Immature natural killer cell (primary cell): Measurements from ENCODE around the gene FXYD7. TPM values are rescaled to one million over a fixed set of nuclear protein-coding genes. Genes with fewer than 3 reads are reported as not detected.
A peak's percentile ranks its signal among the peaks of the same experiment; 100 is the strongest.

Experiments used
- DNase-seq, 3 donors: peaks; one replicate each; pipeline ENCODE4 v3.0.0; 2022; ENCODE audit warnings: mixed read lengths in 1 of 3
- H3K27ac Mint-ChIP-seq, 6 donors: one replicate each; pipeline ENCODE4 v1.8.0; 2020; ENCODE audit warnings: mixed read lengths in 6 of 6, mild to moderate bottlenecking in 5 of 6, inconsistent platforms in 4 of 6, moderate library complexity in 3 of 6
- H3K27me3 Mint-ChIP-seq, 3 donors: one replicate each; pipeline ENCODE4 v1.8.0; 2020 to 2021; ENCODE audit warnings: low read depth in 3 of 3, mild to moderate bottlenecking in 3 of 3, mixed read lengths in 3 of 3, moderate library complexity in 3 of 3, inconsistent platforms in 1 of 3
- H3K36me3 Mint-ChIP-seq, 3 donors: one replicate each; pipeline ENCODE4 v1.8.0; 2020; ENCODE audit warnings: mixed read lengths in 3 of 3, inconsistent platforms in 2 of 3, mild to moderate bottlenecking in 2 of 3
- H3K4me1 Mint-ChIP-seq, 2 donors: one replicate each; pipeline ENCODE4 v1.8.0; 2020; ENCODE audit warnings: inconsistent platforms in 2 of 2, mild to moderate bottlenecking in 2 of 2, mixed read lengths in 2 of 2, moderate library complexity in 1 of 2
- H3K4me3 Mint-ChIP-seq, 5 donors: one replicate each; pipeline ENCODE4 v1.8.0; 2020; ENCODE audit warnings: mild to moderate bottlenecking in 5 of 5, mixed read lengths in 5 of 5, inconsistent platforms in 3 of 5, moderate library complexity in 3 of 5
- H3K9me3 Mint-ChIP-seq, 6 donors: one replicate each; pipeline ENCODE4 v1.8.0; 2020; ENCODE audit warnings: mild to moderate bottlenecking in 6 of 6, mixed read lengths in 6 of 6, inconsistent platforms in 4 of 6, moderate library complexity in 3 of 6
- polyA plus RNA-seq, 3 donors: library from polyadenylated mRNA; unstranded; fragments of 300-500 nt; fragmentation: Illumina TruSeq; gene quantifications; one replicate each; pipeline ENCODE4 v1.2.3, GENCODE V29; 2021

The FXYD7 gene
- polyA plus RNA-seq, 3 donors from 2014 or later: 2.1 to 4.1 (median 2.5) TPM

DNA sequence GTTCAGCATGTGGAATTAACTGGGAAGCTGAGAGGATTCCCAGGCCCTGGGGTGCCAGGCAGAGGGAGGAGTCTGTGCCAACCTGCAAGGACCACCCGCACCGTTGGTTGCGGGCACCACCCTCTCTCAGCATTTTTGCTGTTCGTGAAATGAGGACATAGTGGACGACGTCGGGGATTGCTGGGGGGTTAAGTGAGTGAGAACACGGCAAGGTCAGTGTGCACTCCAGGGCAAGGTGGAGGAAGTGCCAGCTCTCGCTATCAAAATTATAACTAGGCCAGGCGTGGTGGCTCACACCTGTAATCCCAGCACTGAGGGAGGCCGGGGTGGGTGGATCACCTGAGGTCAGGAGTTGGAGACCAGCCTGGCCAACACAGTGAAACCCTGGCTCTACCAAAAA, 25.3 kb upstream of the FXYD7 start:
- Mint-ChIP-seq H3K27ac (no peak overlapping the region), H3K27me3 (peaks cover 2 to 11% (median 4%) of the 10 kb centered on the region in 3 donors), H3K4me1 (peaks cover 4 to 6% of the 10 kb centered on the region in 2 donors), H3K36me3 (no peaks in the 10 kb centered on the region), H3K9me3 (no peaks in the 10 kb centered on the region), H3K4me3 (no peak overlapping the region)
- DNase-seq: no peak

DNA sequence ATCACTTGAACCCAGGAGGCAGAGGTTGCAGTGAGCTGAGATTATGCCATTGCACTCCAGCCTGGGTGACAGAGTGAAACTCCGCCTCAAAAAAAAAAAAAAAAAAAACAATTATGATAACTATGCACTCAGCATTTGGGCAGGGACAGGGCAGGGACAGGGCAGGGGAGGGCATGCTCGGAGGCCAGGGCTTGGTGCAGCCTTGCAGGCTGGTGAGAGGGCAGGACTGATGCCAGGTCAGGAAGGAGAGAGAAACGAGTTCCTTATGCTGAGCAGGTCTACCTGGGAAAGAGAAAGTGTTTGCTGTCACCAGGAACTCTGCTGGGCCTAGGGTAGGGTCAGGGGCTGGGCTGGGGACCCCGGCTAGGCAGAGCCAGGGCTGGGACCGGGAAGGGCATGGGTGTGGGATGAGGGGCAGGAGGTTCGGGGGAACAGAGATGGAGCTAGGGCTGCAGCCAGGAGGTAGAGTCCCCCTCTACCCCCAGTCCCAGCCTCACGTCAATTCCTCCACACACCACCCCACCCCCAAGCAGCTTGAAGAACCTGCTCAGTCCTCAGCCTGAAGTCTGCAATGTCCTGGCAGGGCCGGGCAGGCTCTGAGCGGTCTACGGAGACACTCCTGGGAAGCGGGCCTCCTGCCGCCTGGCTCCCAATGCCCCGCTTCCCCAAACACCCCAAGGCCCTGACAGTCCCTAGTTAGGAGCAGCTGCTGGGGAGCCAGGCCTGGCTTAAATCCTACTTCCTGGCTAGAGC, 24.6 kb upstream of the FXYD7 start:
- Mint-ChIP-seq H3K27me3 (peaks cover 2 to 8% (median 4%) of the 10 kb centered on the region in 3 donors), H3K27ac (no peak overlapping the region), H3K4me1 (peaks cover 4 to 6% of the 10 kb centered on the region in 2 donors), H3K36me3 (no peaks in the 10 kb centered on the region), H3K4me3 (no peak overlapping the region), H3K9me3 (no peaks in the 10 kb centered on the region)
- DNase-seq: no peak

DNA sequence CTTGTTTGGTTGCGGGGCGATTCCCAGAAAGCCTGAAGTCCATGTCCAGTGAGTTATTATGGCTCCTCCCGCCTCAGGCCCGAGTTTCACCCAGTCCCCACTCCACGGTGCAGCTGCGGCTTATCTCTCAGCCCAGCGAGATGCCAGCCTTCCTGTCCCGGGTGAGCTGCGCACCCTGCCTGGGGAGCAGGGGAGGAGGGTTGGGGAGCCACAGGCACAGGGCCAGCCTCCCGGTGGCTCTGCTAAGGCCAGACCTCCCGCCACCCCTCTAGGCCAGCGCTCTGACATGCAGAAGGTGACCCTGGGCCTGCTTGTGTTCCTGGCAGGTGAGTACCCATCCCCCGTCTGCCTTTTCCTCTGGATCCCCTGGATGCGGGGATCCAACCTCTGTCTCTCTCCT, 24.0 kb upstream of the FXYD7 start:
- DNase-seq: no peak
- Mint-ChIP-seq H3K4me1 (peaks cover 9 to 11% of the 10 kb centered on the region in 2 donors), H3K9me3 (no peaks in the 10 kb centered on the region), H3K4me3 (no peak overlapping the region), H3K27me3 (peaks cover 2 to 6% (median 4%) of the 10 kb centered on the region in 3 donors), H3K36me3 (no peaks in the 10 kb centered on the region), H3K27ac (no peak overlapping the region)

DNA sequence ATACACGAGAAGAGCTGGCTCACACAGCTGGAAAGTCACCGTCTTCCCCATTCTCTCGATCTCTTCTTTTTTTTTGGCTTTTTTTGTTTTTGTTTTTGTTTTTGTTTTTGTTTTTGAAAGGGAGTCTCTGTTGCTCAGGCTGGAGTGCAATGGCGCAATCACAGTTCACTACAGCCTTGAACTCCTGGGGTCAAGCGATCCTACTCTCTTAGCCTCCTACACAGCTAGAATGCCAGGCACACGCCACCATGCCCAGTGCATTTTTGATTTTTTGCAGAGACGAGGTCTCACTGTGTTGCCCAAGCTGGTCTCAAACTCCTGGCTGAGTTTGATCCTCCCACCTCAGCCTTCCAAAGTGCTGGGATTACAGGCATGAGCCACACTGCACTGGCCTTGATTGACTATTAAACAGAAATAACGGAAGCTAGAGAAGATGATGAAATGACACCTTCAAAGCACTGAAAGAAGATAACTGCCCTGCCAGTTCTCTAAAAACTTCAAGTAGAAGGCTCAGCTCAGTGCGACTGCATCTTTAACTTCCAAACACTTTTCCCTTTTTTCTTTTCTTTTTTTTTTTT, 23.4 kb upstream of the FXYD7 start:
- DNase-seq: no peak
- H3K27me3 Mint-ChIP-seq: peaks cover 2 to 9% (median 4%) of the 10 kb centered on the region in 3 donors
- H3K27ac Mint-ChIP-seq: no peak overlapping the region
- no peak overlapping the region for H3K4me3 Mint-ChIP-seq
- no peaks in the 10 kb centered on the region for H3K36me3 Mint-ChIP-seq
- H3K4me1 Mint-ChIP-seq: peaks cover 12 to 13% of the 10 kb centered on the region in 2 donors
- no peaks in the 10 kb centered on the region for H3K9me3 Mint-ChIP-seq

DNA sequence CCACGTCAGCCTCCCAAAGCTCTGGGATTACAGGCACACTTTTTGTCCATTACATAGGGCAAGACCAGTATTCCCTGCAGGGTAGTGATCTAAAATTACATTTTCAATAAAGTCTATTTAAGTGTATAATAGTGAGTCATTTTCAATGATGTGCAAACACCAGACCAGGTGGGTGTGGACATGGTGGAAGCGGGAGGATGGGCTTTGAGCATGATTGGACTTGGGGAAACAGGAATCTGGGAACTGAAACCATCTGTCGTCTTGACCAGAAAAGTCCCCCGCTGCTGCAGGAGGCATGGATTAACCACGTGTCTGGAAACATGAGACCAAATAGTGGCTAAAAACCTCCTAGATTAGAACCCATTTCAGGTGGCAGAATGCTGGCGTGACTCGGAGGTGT, 22.6 kb upstream of the FXYD7 start:
- no peak for DNase-seq
- no peaks in the 10 kb centered on the region for H3K9me3 Mint-ChIP-seq
- H3K36me3 Mint-ChIP-seq: no peaks in the 10 kb centered on the region
- no peak overlapping the region for H3K4me3 Mint-ChIP-seq
- no peak overlapping the region for H3K27ac Mint-ChIP-seq
- H3K27me3 Mint-ChIP-seq: peaks cover 2 to 8% (median 2%) of the 10 kb centered on the region in 3 donors
- peaks cover 13 to 14% of the 10 kb centered on the region in 2 donors for H3K4me1 Mint-ChIP-seq

DNA sequence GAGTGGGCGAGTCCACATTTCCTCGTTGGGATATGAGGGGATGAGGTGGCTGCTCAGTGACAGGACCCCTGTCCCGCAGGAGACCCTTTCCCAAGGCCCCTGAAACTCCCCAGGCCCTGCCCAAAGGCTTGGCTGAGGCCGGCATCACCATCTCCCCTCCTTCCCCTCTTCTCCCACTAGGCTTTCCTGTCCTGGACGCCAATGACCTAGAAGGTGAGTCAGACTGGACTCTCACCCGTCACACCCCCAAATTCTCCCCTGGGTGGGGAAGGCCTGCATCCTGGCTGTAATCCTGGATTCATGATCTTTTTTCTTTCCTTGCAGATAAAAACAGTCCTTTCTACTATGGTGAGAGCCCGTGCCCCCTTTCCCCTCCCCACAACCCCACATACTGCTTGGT, 22.2 kb upstream of the FXYD7 start:
- DNase-seq: no peak
- Mint-ChIP-seq H3K4me3 (no peak overlapping the region), H3K27me3 (peaks cover 0 to 8% (median 0%) of the 10 kb centered on the region in 3 donors), H3K27ac (no peak overlapping the region), H3K9me3 (no peaks in the 10 kb centered on the region), H3K4me1 (peaks cover 13 to 15% of the 10 kb centered on the region in 2 donors), H3K36me3 (no peaks in the 10 kb centered on the region)

DNA sequence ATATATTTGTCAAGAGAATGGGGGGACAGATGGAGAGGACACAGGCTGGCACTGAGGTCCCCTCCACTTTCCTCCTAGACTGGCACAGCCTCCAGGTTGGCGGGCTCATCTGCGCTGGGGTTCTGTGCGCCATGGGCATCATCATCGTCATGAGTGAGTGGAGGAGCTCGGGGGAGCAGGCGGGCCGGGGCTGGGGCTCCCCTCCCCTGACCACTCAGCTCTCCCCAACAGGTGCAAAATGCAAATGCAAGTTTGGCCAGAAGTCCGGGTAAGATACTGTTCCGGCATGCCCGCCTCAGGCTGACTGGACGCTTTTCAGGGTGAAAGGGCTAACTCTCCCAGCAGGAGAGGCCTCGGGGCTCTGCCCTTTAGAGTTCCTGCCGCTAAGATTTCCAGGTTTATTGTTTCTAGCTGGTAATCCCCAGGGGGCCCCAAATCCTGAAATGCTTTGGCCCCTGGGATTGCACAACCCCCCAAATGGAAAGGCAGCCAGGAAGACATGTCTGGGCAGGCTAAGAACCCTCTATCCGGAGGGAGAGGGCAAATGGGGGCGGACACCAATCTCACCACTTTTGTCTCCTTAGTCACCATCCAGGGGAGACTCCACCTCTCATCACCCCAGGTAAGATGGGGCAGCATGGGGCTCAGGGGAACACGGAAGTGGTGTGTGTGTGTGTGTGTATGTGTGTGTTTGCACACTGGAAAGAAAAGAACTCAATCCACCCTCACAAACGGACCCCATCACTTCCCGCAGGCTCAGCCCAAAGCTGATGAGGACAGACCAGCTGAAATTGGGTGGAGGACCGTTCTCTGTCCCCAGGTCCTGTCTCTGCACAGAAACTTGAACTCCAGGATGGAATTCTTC, 20.1 kb upstream of the FXYD7 start:
- Mint-ChIP-seq H3K36me3 (no peaks in the 10 kb centered on the region), H3K9me3 (no peaks in the 10 kb centered on the region), H3K27ac (no peak overlapping the region), H3K4me3 (no peak overlapping the region), H3K27me3 (peaks cover 0 to 5% (median 0%) of the 10 kb centered on the region in 3 donors), H3K4me1 (peaks cover 13 to 15% of the 10 kb centered on the region in 2 donors)
- no peak for DNase-seq

DNA sequence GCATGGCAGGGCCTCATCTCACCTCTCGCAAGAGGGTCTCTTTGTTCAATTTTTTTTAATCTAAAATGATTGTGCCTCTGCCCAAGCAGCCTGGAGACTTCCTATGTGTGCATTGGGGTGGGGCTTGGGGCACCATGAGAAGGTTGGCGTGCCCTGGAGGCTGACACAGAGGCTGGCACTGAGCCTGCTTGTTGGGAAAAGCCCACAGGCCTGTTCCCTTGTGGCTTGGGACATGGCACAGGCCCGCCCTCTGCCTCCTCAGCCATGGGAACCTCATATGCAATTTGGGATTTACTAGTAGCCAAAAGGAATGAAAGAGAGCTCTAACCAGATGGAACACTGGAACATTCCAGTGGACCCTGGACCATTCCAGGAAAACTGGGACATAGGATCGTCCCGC, 19.5 kb upstream of the FXYD7 start:
- peaks cover 13 to 15% of the 10 kb centered on the region in 2 donors for H3K4me1 Mint-ChIP-seq
- peak overlapping the region; percentile 70 to 86 (median 83) for H3K4me3 Mint-ChIP-seq

DNA sequence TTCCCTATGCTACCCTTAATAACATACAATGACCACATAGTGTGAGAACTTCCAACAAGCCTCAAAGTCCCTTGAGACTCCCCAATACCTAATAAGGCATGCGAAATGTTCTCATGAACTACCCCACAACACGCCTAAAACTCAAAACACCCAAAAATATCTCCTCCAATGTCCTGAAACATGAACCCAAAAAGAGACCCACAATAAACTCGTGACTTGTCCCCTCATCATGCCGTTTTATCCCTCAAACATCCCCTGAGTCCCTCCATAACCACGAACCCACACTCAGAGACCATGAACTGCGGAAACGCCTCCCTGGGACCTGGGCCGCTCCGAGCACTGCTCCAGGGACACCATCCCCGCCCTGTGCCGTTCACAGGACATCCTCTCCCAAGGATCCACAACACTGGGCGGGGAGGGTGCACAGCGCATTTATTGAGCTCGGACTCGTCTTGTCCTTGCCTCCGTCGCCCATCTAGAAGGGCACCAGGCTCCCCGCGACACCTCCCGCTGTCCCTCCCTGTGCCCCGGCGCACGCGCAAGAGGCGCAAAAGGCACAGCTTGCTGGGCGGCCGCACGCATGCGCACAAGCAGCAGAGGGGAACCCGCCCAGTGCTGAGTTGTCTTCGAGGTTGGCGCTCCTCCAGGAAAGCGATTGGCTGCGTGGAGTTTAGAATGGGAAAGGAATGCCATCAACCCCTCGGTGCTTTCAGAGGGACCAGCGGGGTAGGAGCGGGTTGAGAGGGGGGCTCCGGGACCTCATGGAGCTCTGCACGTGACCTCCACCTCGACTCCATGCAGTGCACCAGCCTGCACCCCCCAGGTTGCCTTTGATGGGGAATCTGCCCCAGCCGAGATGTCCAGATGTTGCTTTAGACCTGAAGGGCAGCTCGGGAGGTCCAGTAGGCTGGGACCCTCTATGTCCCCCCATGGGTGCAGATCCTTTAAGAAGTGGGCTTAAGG, 18.7 kb upstream of the FXYD7 start:
- Mint-ChIP-seq H3K27ac (peak overlapping the region; percentile 45 to 86 (median 64)), H3K4me3 (peak overlapping the region; percentile 70 to 86 (median 83)), H3K4me1 (peaks cover 13 to 15% of the 10 kb centered on the region in 2 donors), H3K27me3 (peaks cover 0 to 6% (median 0%) of the 10 kb centered on the region in 3 donors), H3K9me3 (no peaks in the 10 kb centered on the region), H3K36me3 (no peaks in the 10 kb centered on the region)
- peak; percentile 73 to 83 (median 79) for DNase-seq

More for the DNA sequence above, 19.5 kb upstream of the FXYD7 start:
- Mint-ChIP-seq H3K36me3 (no peaks in the 10 kb centered on the region), H3K27me3 (peaks cover 0 to 5% (median 0%) of the 10 kb centered on the region in 3 donors), H3K27ac (peak overlapping the region in 3 of 6 donors; percentile 26 to 79 (median 59)), H3K9me3 (no peaks in the 10 kb centered on the region)
- DNase-seq: no peak

DNA sequence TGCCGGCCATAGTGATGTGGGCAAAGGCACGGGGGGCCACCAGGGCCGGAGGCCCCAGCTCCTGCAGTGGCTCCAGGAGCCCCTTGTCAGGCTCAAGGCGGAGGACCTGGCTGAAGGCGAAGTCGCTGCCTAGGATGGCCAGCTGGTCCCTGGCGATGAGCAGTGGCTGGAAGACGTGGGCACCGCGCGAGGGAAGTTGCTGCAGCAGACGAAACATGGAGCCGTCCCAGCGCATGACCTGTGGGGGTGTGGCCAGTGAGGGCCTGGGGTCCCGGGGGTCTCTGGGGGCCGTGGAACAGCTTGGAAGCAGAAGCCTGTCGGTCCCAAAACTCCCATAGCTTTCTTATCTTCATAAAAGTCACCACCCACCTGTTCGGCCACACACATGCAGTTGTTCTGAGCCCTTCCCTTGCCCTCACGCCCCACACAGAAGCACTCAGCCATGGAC, 17.8 kb upstream of the FXYD7 start:
- Mint-ChIP-seq H3K4me1 (peaks cover 13 to 15% of the 10 kb centered on the region in 2 donors), H3K27me3 (peaks cover 0 to 6% (median 0%) of the 10 kb centered on the region in 3 donors), H3K27ac (no peak overlapping the region), H3K4me3 (peak overlapping the region in 1 of 5 donors; percentile 38), H3K36me3 (no peaks in the 10 kb centered on the region), H3K9me3 (no peaks in the 10 kb centered on the region)
- DNase-seq: no peak

DNA sequence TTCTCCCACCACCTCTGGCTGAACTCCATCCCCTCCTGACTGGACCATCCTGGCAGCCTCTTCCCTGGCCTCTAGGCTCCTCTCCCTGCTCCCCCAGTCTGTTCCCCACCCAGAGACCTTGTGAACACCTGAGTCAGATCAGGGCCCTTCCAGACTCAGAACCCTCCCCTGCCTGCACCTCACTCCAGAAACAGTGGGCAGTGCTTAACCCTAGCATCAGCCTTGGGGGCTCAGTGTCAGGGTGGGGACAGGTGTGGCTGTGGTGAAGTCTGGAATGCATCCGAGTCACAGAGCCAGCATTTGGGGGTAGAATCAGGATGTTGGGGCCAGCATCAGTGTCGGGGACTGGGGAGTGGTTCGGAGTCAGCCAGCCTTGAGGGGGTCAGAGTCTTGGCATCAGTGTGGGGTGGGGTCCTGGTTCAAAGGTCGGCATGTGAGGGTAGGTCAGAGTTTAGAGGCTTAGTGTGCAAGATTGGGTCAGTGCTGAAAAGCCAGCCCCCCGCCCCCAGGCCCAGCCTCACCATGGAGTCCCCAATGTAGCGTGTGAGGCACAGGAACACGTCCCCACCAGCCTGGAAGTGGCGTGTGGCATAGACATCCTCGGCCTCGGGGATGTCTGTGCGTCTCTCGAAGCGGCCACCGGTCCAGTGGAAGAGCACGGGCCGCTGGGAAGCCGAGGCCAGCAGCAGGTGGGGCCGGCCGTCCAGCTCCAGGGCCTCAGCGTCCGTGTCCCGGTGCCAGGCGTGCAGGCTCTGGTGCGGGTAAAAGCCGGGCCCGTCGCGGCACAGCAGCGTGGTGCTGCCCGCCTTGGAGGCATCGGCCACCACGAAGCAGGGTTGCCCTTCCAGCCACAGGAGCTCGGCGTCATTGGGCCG, 17.1 kb upstream of the FXYD7 start:
- H3K27me3 Mint-ChIP-seq: peaks cover 0 to 9% (median 0%) of the 10 kb centered on the region in 3 donors
- peaks cover 13 to 15% of the 10 kb centered on the region in 2 donors for H3K4me1 Mint-ChIP-seq
- H3K36me3 Mint-ChIP-seq: no peaks in the 10 kb centered on the region
- DNase-seq: no peak
- no peaks in the 10 kb centered on the region for H3K9me3 Mint-ChIP-seq
- peak overlapping the region in 1 of 6 donors; percentile 46 for H3K27ac Mint-ChIP-seq
- H3K4me3 Mint-ChIP-seq: peak overlapping the region in 1 of 5 donors; percentile 38

DNA sequence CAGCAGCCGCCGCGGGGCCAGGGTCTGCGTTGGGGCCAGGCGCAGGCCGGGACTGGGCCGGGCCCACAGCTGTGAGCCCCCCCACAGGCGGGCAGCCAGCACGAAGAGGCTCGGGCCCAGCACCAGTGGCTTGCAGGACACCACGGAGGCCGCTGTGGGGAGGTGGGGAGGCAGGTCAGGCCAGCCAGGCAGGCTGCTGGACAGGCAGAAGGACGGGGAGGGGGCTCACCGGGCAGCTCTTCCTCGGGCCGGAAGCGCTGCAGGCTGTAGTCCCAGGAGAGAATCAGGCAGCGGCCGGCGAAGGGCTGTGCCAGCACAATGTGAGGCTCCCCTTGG, 16.5 kb upstream of the FXYD7 start:
- Mint-ChIP-seq H3K9me3 (no peaks in the 10 kb centered on the region), H3K4me1 (peaks cover 13 to 15% of the 10 kb centered on the region in 2 donors), H3K27me3 (peaks cover 0 to 9% (median 0%) of the 10 kb centered on the region in 3 donors), H3K4me3 (no peak overlapping the region), H3K27ac (no peak overlapping the region), H3K36me3 (no peaks in the 10 kb centered on the region)
- no peak for DNase-seq
